Keratinocyte (primary cell): ENCODE data around the gene ATP11A.

Source experiments
- CTCF ChIP-seq, 3 experiments: IDR thresholded peaks in 1 of 3; conservative IDR thresholded peaks in 1 of 3; optimal IDR thresholded peaks in 1 of 3; 2 replicates in 2 of 3; 3 replicates in 1 of 3; pipeline versions ENCODE3 to v1.5.1; 2011; ENCODE audit warnings: low read length in 3 of 3, mild to moderate bottlenecking in 3 of 3, moderate library complexity in 2 of 3, control low read depth in 1 of 3, inconsistent platforms in 1 of 3; ENCODE audit not compliant: insufficient read depth in 2 of 3; ENCODE audit errors: extremely low read depth in 1 of 3
- EZH2 ChIP-seq: IDR thresholded peaks from one replicate; pipeline ENCODE4 v1.6.1; 2012; ENCODE audit warnings: inconsistent platforms, mild to moderate bottlenecking, low read length, moderate library complexity

GRCh38 chr13:112905619-112905989, 215.8 kb downstream of the ATP11A start:
- TF ChIP-seq EZH2 (no peak), CTCF (optimal IDR thresholded peaks at IDR 0.05 in 1 of 3, IDR thresholded peaks at IDR 0.05 in 1 of 3, conservative IDR thresholded peaks at IDR 0.05 in 1 of 3; ENCODE audit: extremely low read depth in 1 of 3, insufficient read depth in 2 of 3, low read length in 3 of 3) (no peak)
